GM18867 (cell line): ENCODE results near the gene ANAPC5.

ENCODE experiments used
- ATAC-seq: cut with Tn5 transposase; IDR thresholded peaks from one replicate; pipeline ENCODE4 v1.9.1; 2021; ENCODE audit warnings: mild to moderate bottlenecking, moderate library complexity; ENCODE audit not compliant: unreplicated experiment

Gene ANAPC5

GRCh38 chr12:121261398-121261797 lies 90.8 kb downstream of the ANAPC5 start:
- ATAC-seq: no peak

DNA sequence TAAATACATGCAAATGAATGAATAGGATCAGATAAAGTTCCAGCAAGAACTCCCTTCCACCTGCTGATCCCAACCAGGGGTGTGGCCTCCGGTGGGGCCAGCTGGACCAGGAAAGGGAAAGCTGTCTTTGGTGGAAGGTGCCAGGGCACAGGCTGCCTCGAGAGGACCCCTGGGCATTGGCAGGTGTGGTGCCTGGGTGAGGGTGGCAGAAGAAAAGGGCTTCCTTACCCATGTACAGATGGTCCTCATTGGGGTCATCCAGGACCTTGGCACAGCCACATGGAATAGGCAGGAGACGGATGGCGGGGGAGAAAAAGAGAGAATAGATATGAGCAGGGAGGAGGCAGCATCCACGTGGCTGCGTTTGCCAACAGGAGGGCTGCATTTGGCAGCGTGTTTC lies 92.1 kb downstream of the ANAPC5 start:
- ATAC-seq: no peak

GRCh38 chr12:121259074-121259473 lies 93.1 kb downstream of the ANAPC5 start:
- ATAC-seq: no peak
